Panc1 (cell line): ENCODE results near the gene LRP1B. TPM values are rescaled to one million over a fixed set of nuclear protein-coding genes. Genes with fewer than 3 reads are reported as not detected.

Source experiments
- ATAC-seq: fragments of 200-7000 bp; cut with Tn5 transposase; 2 replicates; pipeline ENCODE4 v1.9.1; 2020; ENCODE audit warnings: mild to moderate bottlenecking, moderate library complexity
- BruUV-seq: library from RNA; stranded (reverse); fragments of 400-500 nt; replicated peaks from 2 replicates; lab custom pipeline; 2021; lab: Mats Ljungman, UMichigan
- CTCF ChIA-PET: fragments of 300-600 bp; sonication (Branson Sonifier 250); formaldehyde crosslinking; loops from one replicate; lab custom pipeline; 2022; ENCODE audit warnings: antibody characterized with exemption; lab: Charles Lee
- POLR2A ChIA-PET: fragments of 300-600 bp; sonication (Branson Sonifier 250); formaldehyde crosslinking; loops from one replicate; lab custom pipeline; 2022; ENCODE audit warnings: antibody characterized with exemption; lab: Charles Lee
- DNase-seq: peaks from one replicate; pipeline ENCODE4 v3.0.0-alpha.2; 2010; ENCODE audit warnings: low read depth, low spot score
- H3K27ac ChIP-seq: 2 replicates; pipeline ENCODE4 v1.5.1; 2011; ENCODE audit warnings: mild to moderate bottlenecking, low read length, inconsistent platforms
- H3K27me3 ChIP-seq: fragments of 200-500 bp; sonication (Bioruptor generic); 2 replicates; pipeline ENCODE4 v1.6.0; 2014; ENCODE audit warnings: low read length, inconsistent platforms; ENCODE audit not compliant: control insufficient read depth, insufficient read depth
- H3K36me3 ChIP-seq: fragments of 200-500 bp; sonication (Bioruptor generic); 2 replicates; pipeline ENCODE4 v1.5.1; 2014; ENCODE audit warnings: inconsistent platforms, mild to moderate bottlenecking, low read length, moderate library complexity; ENCODE audit not compliant: control insufficient read depth, insufficient read depth
- H3K4me1 ChIP-seq: 2 replicates; pipeline ENCODE4 v1.5.1; 2011; ENCODE audit warnings: inconsistent platforms, mild to moderate bottlenecking, low read length, moderate library complexity; ENCODE audit not compliant: control insufficient read depth, insufficient read depth
- H3K4me3 ChIP-seq, 2 experiments: 2 replicates each; pipeline ENCODE4 v1.5.1; 2011 to 2012; ENCODE audit warnings: low read depth in 2 of 2, low read length in 2 of 2, mild to moderate bottlenecking in 2 of 2, inconsistent platforms in 1 of 2, moderate library complexity in 1 of 2
- H3K9me3 ChIP-seq: fragments of 200-500 bp; sonication (Bioruptor generic); 2 replicates; pipeline ENCODE4 v1.5.1; 2014; ENCODE audit warnings: low read depth, mild to moderate bottlenecking, inconsistent platforms, low read length, moderate library complexity; ENCODE audit not compliant: control insufficient read depth, insufficient read depth
- POLR2AphosphoS5 ChIP-seq: IDR thresholded peaks from 2 replicates; pipeline ENCODE4 v1.6.1; 2012; ENCODE audit warnings: mild to moderate bottlenecking, low read depth, low read length, moderate library complexity
- SIN3A ChIP-seq: IDR thresholded peaks from 2 replicates; pipeline ENCODE4 v1.6.1; 2012; ENCODE audit warnings: low read depth, mild to moderate bottlenecking, low read length, moderate library complexity, borderline replicate concordance; ENCODE audit not compliant: insufficient read depth
- TCF7L2 ChIP-seq: IDR thresholded peaks from 2 replicates; pipeline ENCODE4 v1.6.1; 2011; ENCODE audit warnings: mild to moderate bottlenecking, low read depth, low read length, inconsistent platforms
- in situ Hi-C: cut with HindIII; loops from 2 replicates; pipeline ENCODE4 v1.10.0; 2016; ENCODE audit warnings: low sequenced_read_pairs, low pct_unique_long_range_greater_than_20kb
- intact Hi-C: fragments of 100-400 bp; cut with micrococcal nuclease; formaldehyde crosslinking; loops from one replicate; pipeline ENCODE4 v1.10.0; 2022; ENCODE audit not compliant: unreplicated experiment
- total RNA-seq: library from RNA; stranded (reverse); gene quantifications from one replicate; pipeline ENCODE4 v1.2.1, GENCODE V29; 2021; ENCODE audit not compliant: unreplicated experiment
- TF ChIP-seq, protein P1 (sequence below): fragments of 450-650 bp; IDR thresholded peaks from 2 replicates; pipeline ENCODE4 v1.5.1; 2017; ENCODE audit warnings: mild to moderate bottlenecking
- TF ChIP-seq, protein P2 (sequence below), 2 experiments: IDR thresholded peaks; 2 replicates each; pipeline ENCODE4 v1.6.1; 2011 to 2012; ENCODE audit warnings: low read depth in 2 of 2, control low read depth in 1 of 2, low read length in 1 of 2, mild to moderate bottlenecking in 1 of 2, moderate library complexity in 1 of 2; ENCODE audit not compliant: insufficient read depth in 1 of 2

Gene LRP1B
- total RNA-seq, 1 experiment from 2014 or later = 0.54 TPM

DNA sequence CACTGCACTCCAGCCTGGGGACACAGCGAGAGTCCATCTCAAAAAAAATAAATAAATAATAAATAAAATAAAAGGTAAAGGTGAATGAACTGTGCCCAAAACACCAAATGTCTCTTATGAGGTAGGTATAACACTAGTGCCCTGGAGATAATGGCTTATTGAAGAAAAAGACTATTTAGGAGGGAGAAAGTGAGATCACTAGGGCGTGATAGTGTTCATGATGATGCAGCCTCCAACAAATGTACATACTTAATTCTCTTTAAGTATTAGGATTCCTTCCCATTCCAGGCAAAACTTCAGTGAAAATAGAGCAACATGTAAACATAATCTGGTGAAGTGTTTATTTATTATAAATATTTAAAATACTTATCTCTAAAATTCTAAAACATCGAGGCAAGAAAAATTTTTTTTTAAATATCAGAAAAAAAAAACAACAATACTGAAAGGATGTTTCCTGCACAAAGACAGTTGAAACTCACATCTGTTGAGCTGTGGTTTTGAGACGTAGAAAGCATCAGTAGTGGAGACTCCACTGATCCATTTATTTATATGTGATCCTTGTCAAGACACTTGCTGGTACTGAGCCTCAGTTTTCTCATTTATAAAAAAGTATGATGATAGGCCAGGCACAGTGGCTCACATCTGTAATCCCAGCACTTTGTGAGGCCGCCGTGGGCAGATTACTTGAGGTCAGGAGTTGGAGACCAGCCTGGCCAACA is 183.3 kb downstream of the LRP1B start:
- TF ChIP-seq, protein P1, sequence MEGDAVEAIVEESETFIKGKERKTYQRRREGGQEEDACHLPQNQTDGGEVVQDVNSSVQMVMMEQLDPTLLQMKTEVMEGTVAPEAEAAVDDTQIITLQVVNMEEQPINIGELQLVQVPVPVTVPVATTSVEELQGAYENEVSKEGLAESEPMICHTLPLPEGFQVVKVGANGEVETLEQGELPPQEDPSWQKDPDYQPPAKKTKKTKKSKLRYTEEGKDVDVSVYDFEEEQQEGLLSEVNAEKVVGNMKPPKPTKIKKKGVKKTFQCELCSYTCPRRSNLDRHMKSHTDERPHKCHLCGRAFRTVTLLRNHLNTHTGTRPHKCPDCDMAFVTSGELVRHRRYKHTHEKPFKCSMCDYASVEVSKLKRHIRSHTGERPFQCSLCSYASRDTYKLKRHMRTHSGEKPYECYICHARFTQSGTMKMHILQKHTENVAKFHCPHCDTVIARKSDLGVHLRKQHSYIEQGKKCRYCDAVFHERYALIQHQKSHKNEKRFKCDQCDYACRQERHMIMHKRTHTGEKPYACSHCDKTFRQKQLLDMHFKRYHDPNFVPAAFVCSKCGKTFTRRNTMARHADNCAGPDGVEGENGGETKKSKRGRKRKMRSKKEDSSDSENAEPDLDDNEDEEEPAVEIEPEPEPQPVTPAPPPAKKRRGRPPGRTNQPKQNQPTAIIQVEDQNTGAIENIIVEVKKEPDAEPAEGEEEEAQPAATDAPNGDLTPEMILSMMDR = no peak
- no peak for TF ChIP-seq SIN3A
- no peak for TF ChIP-seq TCF7L2
- TF ChIP-seq, protein P2, sequence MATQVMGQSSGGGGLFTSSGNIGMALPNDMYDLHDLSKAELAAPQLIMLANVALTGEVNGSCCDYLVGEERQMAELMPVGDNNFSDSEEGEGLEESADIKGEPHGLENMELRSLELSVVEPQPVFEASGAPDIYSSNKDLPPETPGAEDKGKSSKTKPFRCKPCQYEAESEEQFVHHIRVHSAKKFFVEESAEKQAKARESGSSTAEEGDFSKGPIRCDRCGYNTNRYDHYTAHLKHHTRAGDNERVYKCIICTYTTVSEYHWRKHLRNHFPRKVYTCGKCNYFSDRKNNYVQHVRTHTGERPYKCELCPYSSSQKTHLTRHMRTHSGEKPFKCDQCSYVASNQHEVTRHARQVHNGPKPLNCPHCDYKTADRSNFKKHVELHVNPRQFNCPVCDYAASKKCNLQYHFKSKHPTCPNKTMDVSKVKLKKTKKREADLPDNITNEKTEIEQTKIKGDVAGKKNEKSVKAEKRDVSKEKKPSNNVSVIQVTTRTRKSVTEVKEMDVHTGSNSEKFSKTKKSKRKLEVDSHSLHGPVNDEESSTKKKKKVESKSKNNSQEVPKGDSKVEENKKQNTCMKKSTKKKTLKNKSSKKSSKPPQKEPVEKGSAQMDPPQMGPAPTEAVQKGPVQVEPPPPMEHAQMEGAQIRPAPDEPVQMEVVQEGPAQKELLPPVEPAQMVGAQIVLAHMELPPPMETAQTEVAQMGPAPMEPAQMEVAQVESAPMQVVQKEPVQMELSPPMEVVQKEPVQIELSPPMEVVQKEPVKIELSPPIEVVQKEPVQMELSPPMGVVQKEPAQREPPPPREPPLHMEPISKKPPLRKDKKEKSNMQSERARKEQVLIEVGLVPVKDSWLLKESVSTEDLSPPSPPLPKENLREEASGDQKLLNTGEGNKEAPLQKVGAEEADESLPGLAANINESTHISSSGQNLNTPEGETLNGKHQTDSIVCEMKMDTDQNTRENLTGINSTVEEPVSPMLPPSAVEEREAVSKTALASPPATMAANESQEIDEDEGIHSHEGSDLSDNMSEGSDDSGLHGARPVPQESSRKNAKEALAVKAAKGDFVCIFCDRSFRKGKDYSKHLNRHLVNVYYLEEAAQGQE (IDR thresholded peaks at IDR 0.05; ENCODE audit: insufficient read depth in 1 of 2, low read depth in 2 of 2, low read length in 1 of 2) = no peak
- no peak for TF ChIP-seq POLR2AphosphoS5
- no peaks in the 10 kb centered on the region for H3K4me1 ChIP-seq
- in situ Hi-C loops = no loop called here
- no peak for DNase-seq
- ChIA-PET CTCF (no interaction called here), POLR2A (no interaction called here)
- no peak for ATAC-seq
- no peak overlapping the region for H3K27ac ChIP-seq
- H3K9me3 ChIP-seq = no peaks in the 10 kb centered on the region
- BruUV-seq = no TSS peak
- intact Hi-C loops = no loop called here
- H3K27me3 ChIP-seq = no peaks in the 10 kb centered on the region
- no peaks in the 10 kb centered on the region for H3K36me3 ChIP-seq
- no peak overlapping the region for H3K4me3 ChIP-seq

DNA sequence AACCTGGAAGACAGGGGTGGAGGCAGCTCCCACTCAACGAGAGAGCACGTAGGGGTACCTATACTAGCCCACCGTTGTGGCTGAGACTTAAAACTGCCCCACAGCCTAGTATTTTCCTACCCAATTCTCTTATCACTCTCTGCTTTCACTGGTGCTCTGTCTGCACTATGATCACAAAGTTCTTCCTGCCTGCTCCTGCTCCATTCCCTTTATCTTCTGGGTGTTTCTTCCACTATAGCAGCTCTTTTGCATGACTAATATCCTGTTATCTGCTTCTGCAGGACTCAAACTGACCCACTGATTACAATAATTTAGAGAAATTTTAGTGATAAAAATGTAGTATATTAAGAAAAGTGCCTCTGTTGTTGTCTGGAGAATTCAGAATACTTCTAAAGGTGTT is 184.8 kb downstream of the LRP1B start:
- H3K4me3 ChIP-seq = no peak overlapping the region
- CTCF ChIA-PET = no interaction called here
- H3K36me3 ChIP-seq = no peaks in the 10 kb centered on the region
- no TSS peak for BruUV-seq
- intact Hi-C loops (no loop called here), in situ Hi-C loops (no loop called here)
- no peaks in the 10 kb centered on the region for H3K4me1 ChIP-seq
- TF ChIP-seq POLR2AphosphoS5 (no peak), SIN3A (no peak), TCF7L2 (no peak)
- TF ChIP-seq, protein P1 = no peak
- TF ChIP-seq, protein P2 (IDR thresholded peaks at IDR 0.05; ENCODE audit: insufficient read depth in 1 of 2, low read depth in 2 of 2, low read length in 1 of 2) = no peak
- H3K9me3 ChIP-seq = no peaks in the 10 kb centered on the region
- DNase-seq = no peak
- H3K27ac ChIP-seq = no peak overlapping the region
- ATAC-seq = no peak
- POLR2A ChIA-PET = no interaction called here
- H3K27me3 ChIP-seq = no peaks in the 10 kb centered on the region
